GM12878 (cell line): Measurements from ENCODE around the gene SGSM2. TPM values are rescaled to one million over a fixed set of nuclear protein-coding genes. Genes with fewer than 3 reads are reported as not detected.
A peak's percentile ranks its signal among the peaks of the same experiment; 100 is the strongest.

Source experiments
- BHLHE40 ChIP-seq, 2 experiments: fragments of 450-650 bp in 1 of 2; IDR thresholded peaks; 2 replicates each; pipeline ENCODE4 v1.6.1; 2011 to 2017; ENCODE audit warnings: low read depth in 2 of 2, borderline replicate concordance in 1 of 2, improper control_type of control experiment in 1 of 2, low read length in 1 of 2, mild to moderate bottlenecking in 1 of 2
- BRCA1 ChIP-seq: IDR thresholded peaks from 2 replicates; pipeline ENCODE4 v1.6.1; 2011; ENCODE audit warnings: low read depth, low read length, improper control_type of control experiment
- CBX5 ChIP-seq: sonication (generic); IDR thresholded peaks from 2 replicates; pipeline ENCODE4 v1.6.1; 2016; ENCODE audit warnings: low read depth, moderate library complexity, mild to moderate bottlenecking, inconsistent platforms
- DPF2 ChIP-seq: fragments of 450-650 bp; IDR thresholded peaks from 2 replicates; pipeline ENCODE4 v1.6.1; 2017; ENCODE audit warnings: mild to moderate bottlenecking
- EGR1 ChIP-seq, 2 experiments: IDR thresholded peaks; 1 replicate in 1 of 2; 2 replicates in 1 of 2; pipeline ENCODE4 v1.6.1; 2011 to 2012; ENCODE audit warnings: low read depth in 2 of 2, low read length in 2 of 2, borderline replicate concordance in 1 of 2, mild to moderate bottlenecking in 1 of 2, moderate library complexity in 1 of 2
- GATAD2B ChIP-seq: fragments of 450-650 bp; conservative IDR thresholded peaks from 2 replicates; pipeline ENCODE4 v1.6.1; 2017; ENCODE audit warnings: low read depth, mild to moderate bottlenecking, moderate library complexity
- HSF1 ChIP-seq: fragments of 150-350 bp; IDR thresholded peaks from 2 replicates; pipeline ENCODE4 v1.6.1; 2014; ENCODE audit warnings: mild to moderate bottlenecking, low read depth, low read length
- IKZF1 ChIP-seq: fragments of 450-650 bp; conservative IDR thresholded peaks from 2 replicates; pipeline ENCODE4 v1.6.1; 2017; ENCODE audit warnings: antibody characterized with exemption, mild to moderate bottlenecking
- IKZF2 ChIP-seq, 2 experiments: fragments of 450-650 bp; IDR thresholded peaks; 2 replicates each; pipeline ENCODE4 v1.6.1; 2017; ENCODE audit warnings: mild to moderate bottlenecking in 2 of 2, moderate library complexity in 2 of 2
- IRF5 ChIP-seq: fragments of 450-650 bp; IDR thresholded peaks from 2 replicates; pipeline ENCODE4 v1.6.1; 2017; ENCODE audit warnings: borderline replicate concordance
- NBN ChIP-seq: fragments of 450-650 bp; IDR thresholded peaks from 2 replicates; pipeline ENCODE4 v1.6.1; 2016
- NFIC ChIP-seq: IDR thresholded peaks from 2 replicates; pipeline ENCODE4 v1.6.1; 2012; ENCODE audit warnings: low read depth, mild to moderate bottlenecking, inconsistent platforms, low read length, moderate library complexity
- NKRF ChIP-seq: fragments of 450-650 bp; conservative IDR thresholded peaks from 2 replicates; pipeline ENCODE4 v1.6.1; 2017; ENCODE audit warnings: mild to moderate bottlenecking, moderate library complexity
- NRF1 ChIP-seq: conservative IDR thresholded peaks from 2 replicates; pipeline ENCODE4 v1.6.1; 2011; ENCODE audit warnings: mild to moderate bottlenecking, low read depth, low read length, improper control_type of control experiment
- POLR2A ChIP-seq: IDR thresholded peaks from 2 replicates; pipeline ENCODE4 v1.6.1; 2011; ENCODE audit warnings: low read depth, mild to moderate bottlenecking, low read length
- RUNX3 ChIP-seq: IDR thresholded peaks from 2 replicates; pipeline ENCODE4 v1.6.1; 2012; ENCODE audit warnings: low read length, inconsistent platforms
- SMAD5 ChIP-seq: IDR thresholded peaks from 2 replicates; pipeline ENCODE4 v1.6.1; 2016; ENCODE audit warnings: antibody characterized with exemption, low read depth
- SMARCA5 ChIP-seq: fragments of 450-650 bp; IDR thresholded peaks from 2 replicates; pipeline ENCODE4 v1.6.1; 2017; ENCODE audit warnings: mild to moderate bottlenecking
- TBL1XR1 ChIP-seq: IDR thresholded peaks from 2 replicates; pipeline ENCODE4 v1.6.1; 2012; ENCODE audit warnings: low read depth, low read length, improper control_type of control experiment
- YBX1 ChIP-seq: fragments of 450-650 bp; IDR thresholded peaks from 2 replicates; pipeline ENCODE4 v1.6.1; 2016; ENCODE audit warnings: antibody characterized with exemption
- ZNF687 ChIP-seq: fragments of 450-650 bp; IDR thresholded peaks from 2 replicates; pipeline ENCODE4 v1.6.1; 2017; ENCODE audit warnings: mild to moderate bottlenecking, moderate library complexity
- polyA plus RNA-seq, 11 experiments: library from polyadenylated mRNA; depleted of rRNA in 4 of 11; unstranded in 6 of 11; stranded (reverse) in 5 of 11; fragments of >200 nt; fragmentation: Nextera tagmentation in 4 of 11; fragmentation: Illumina TruSeq in 1 of 11; extraction: Ambion mirVana in 4 of 11; extraction: Trizol in 1 of 11; gene quantifications; 1 replicate in 1 of 11; 2 replicates in 10 of 11; pipeline versions ENCODE4 v1.2.1 to v1.2.3, GENCODE V29; 2011 to 2016; ENCODE audit warnings: inconsistent platforms in 2 of 11, missing spikeins in 2 of 11, low read depth in 1 of 11
- total RNA-seq, 4 experiments: library from RNA; depleted of rRNA in 3 of 4; stranded (reverse); fragments of >200 nt in 3 of 4; fragmentation: Illumina TruSeq in 1 of 4; extraction: Trizol in 1 of 4; gene quantifications; 2 replicates each; pipeline versions ENCODE4 v1.2.1 to v1.2.3, GENCODE V29; 2013 to 2021

Gene SGSM2
- total and polyA plus RNA-seq, 10 of the 15 experiments (the other 5 are each of a cell fraction or from before 2014, with no cell fraction given), result 0.50 to 50.9 (median 18.5) TPM

- peak; percentile 63 for TF ChIP-seq IKZF1
- peak; percentile 46; the same call in 1 of the 2 replicates for TF ChIP-seq NRF1
- TF ChIP-seq NBN, result peak; percentile 29; the same call in 1 of the 2 replicates
- TF ChIP-seq BHLHE40 (IDR thresholded peaks at IDR 0.05; ENCODE audit: borderline replicate concordance in 1 of 2, low read depth in 2 of 2, low read length in 1 of 2), result peak in 1 of 2 experiments; percentile 20; a peak in 2 of 4 replicates
- TF ChIP-seq SMARCA5, result peak; percentile 94
- TF ChIP-seq NFIC, result no peak
- peak; percentile 42; the same call in 1 of the 2 replicates for TF ChIP-seq GATAD2B
- peak; percentile 56; the same call in 1 of the 2 replicates for TF ChIP-seq ZNF687
- no peak for TF ChIP-seq YBX1
- TF ChIP-seq POLR2A, result peak; percentile 98
- peak; percentile 30; the same call in 1 of the 2 replicates for TF ChIP-seq RUNX3
- TF ChIP-seq IKZF2 (IDR thresholded peaks at IDR 0.05), result peak in 1 of 2 experiments; percentile 40; a peak in 1 of 4 replicates
- no peak for TF ChIP-seq IRF5
- no peak for TF ChIP-seq BRCA1
- 0 out of 2 replicates have a peak, but pooled peaks have one; percentile 55 for TF ChIP-seq SMAD5
- no peak for TF ChIP-seq HSF1
- peak in 1 of 2 experiments; percentile 76; a peak in 2 of 3 replicates for TF ChIP-seq EGR1 (IDR thresholded peaks at IDR 0.05; ENCODE audit: borderline replicate concordance in 1 of 2, low read depth in 2 of 2, low read length in 2 of 2)
- TF ChIP-seq DPF2, result peak; percentile 47; the same call in 1 of the 2 replicates
- peak; percentile 37 for TF ChIP-seq NKRF
- TF ChIP-seq TBL1XR1, result no peak
- TF ChIP-seq CBX5, result 0 out of 2 replicates have a peak, but pooled peaks have one; percentile 41
These were observed 33.8 kb upstream of the SGSM2 start, which contains the start of the genes SMG6 and SRR (continued) for GRCh38 chr17:2303204-2304188.
